Omental fat pad (tissue), 4 donors: ENCODE results near the gene NTM. TPM values are rescaled to one million over a fixed set of nuclear protein-coding genes. Genes with fewer than 3 reads are reported as not detected.

Experiments
- ATAC-seq: fragments of 150-250 bp; one replicate; pipeline ENCODE4 v1.9.1; 2016; ENCODE audit warnings: mild to moderate bottlenecking, moderate library complexity; ENCODE audit not compliant: low FRiP score
- DNase-seq: peaks from one replicate; pipeline ENCODE4 v3.0.0-alpha.2; 2019; ENCODE audit warnings: low spot score
- total RNA-seq, 4 donors: library from RNA; depleted of rRNA; stranded (reverse); fragments of >200 nt; gene quantifications; one replicate each; pipeline ENCODE4 v1.1.0, GENCODE V29; 2016
- TF ChIP-seq, protein P1 (sequence below), 3 donors: fragments of 450-650 bp; IDR thresholded peaks; one replicate each; pipeline ENCODE4 v1.5.1; 2016 to 2017; ENCODE audit warnings: antibody characterized with exemption in 3 of 3, mild to moderate bottlenecking in 3 of 3, moderate library complexity in 2 of 3

NTM gene
- total RNA-seq, 4 donors from 2014 or later: 0.56 to 5.5 (median 2.4) TPM

GRCh38 chr11:131385763-131386390 lies 15.5 kb downstream of the NTM start:
- TF ChIP-seq, protein P1, sequence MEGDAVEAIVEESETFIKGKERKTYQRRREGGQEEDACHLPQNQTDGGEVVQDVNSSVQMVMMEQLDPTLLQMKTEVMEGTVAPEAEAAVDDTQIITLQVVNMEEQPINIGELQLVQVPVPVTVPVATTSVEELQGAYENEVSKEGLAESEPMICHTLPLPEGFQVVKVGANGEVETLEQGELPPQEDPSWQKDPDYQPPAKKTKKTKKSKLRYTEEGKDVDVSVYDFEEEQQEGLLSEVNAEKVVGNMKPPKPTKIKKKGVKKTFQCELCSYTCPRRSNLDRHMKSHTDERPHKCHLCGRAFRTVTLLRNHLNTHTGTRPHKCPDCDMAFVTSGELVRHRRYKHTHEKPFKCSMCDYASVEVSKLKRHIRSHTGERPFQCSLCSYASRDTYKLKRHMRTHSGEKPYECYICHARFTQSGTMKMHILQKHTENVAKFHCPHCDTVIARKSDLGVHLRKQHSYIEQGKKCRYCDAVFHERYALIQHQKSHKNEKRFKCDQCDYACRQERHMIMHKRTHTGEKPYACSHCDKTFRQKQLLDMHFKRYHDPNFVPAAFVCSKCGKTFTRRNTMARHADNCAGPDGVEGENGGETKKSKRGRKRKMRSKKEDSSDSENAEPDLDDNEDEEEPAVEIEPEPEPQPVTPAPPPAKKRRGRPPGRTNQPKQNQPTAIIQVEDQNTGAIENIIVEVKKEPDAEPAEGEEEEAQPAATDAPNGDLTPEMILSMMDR (IDR thresholded peaks at IDR 0.05): no peak
- ATAC-seq: no peak
- DNase-seq: no peak

- ATAC-seq: no peak
- DNase-seq: no peak
- TF ChIP-seq, protein P1 (IDR thresholded peaks at IDR 0.05): no peak
Observed at GRCh38 chr11:131386408-131386807, 16.0 kb downstream of the NTM start.

DNA sequence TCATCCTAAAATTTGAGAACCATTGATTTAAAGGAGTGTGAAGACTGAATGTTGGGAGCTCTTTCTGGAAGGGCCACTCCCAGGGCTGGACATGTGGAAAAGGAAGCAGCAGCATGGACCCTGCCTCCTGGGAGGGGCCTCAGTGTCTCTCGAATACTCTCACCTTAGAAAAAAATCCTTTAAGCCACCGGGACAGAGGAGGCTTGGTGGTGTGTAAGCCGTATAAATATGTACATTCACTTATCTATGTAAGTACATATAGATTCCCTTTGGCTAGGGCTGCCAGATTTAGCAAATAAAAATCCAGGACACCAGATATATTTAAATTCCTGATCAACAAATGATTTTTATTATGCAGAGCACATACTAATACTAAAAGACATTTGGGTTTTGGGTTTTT lies 17.6 kb downstream of the NTM start:
- TF ChIP-seq, protein P1 (IDR thresholded peaks at IDR 0.05): no peak
- ATAC-seq (no peak), DNase-seq (no peak)

DNA sequence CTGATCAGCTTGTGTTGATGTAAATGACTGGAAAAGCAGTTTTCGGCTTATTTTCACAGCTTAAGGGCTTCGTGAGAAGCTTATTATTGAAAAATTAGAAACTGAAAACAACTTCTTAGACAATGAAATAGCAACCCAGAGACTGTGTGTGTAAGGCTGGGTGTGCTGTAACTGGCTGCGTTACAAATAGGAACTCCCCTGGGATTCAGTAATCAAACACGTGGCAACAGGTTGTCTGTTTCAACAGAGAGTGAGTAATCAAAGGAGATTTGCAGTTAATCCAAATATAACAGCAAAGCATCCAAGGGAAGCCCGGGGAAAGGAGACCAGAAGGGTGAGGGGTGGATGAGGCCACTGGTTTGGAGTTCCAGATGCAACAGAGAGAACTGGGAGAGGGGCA lies 19.2 kb downstream of the NTM start:
- ATAC-seq (no peak), DNase-seq (no peak)
- TF ChIP-seq, protein P1 (IDR thresholded peaks at IDR 0.05): no peak

GRCh38 chr11:131391176-131391575 lies 20.8 kb downstream of the NTM start:
- TF ChIP-seq, protein P1 (IDR thresholded peaks at IDR 0.05): no peak
- ATAC-seq: no peak
- DNase-seq: no peak

DNA sequence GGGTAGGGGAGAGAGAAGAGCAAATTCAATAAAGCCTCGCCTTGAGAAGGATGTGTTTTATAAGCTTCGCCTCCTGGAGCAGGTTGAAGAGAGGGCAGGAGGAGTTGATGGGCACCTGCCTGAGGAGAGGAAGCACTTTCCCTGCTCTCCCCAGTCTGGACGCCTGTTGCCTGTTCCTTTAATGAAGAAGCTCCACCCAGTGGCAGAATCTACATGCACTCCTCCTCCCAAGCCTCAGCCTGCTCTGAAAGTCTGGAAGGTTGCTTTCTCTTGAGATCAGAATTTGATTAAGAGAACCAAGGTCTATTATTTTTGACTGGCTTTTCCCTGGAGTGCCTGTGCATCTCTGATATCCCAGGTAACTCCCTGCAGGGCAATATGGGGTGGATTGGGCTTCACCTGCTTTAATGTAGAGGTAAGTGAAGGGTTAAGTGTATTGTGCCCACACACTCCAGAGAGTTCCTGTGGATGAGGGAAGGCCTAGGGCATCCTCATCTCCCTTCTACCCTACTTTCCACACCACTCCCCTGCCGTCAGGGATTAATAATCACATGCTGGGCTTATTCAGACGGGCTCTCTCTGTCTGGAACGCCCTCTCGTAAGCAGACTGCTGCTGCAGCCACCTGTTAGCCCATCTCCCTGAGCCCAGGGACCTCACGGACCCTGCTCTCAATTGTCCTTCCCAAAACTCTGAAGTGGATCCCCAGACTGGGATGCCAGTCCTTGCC lies 22.3 kb downstream of the NTM start:
- DNase-seq (no peak), ATAC-seq (no peak)
- TF ChIP-seq, protein P1 (IDR thresholded peaks at IDR 0.05): no peak

DNA sequence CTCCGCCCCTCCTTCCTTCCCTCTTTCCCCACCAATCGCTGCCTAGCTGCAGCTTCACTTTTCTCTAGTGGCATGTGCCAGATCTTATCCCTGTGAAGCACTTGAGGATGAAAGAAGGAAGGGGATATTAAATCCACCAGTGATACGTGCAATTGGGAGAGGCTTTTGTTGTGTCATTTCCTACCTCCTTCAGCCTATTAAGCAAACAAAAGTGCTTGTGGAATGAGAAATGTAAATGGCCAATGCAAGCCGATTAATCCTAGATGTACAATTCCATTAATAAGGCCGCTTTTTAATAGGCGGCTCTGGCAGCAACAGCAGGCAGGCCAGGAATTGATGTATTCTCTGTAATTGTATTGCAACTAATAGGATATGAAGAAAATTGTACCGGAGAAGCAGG lies 23.3 kb downstream of the NTM start:
- DNase-seq (no peak), ATAC-seq (no peak)
- TF ChIP-seq, protein P1 (IDR thresholded peaks at IDR 0.05): no peak
